ENCODE results near the gene KRTAP20-1. TPM values are rescaled to one million over a fixed set of nuclear protein-coding genes. Genes with fewer than 3 reads are reported as not detected.

Gene KRTAP20-1
- polyA plus RNA-seq, 1 donor from 2014 or later, result not detected

GRCh38 chr21:30623362-30623761, 7.1 kb downstream of the KRTAP20-1 start:
- H3K4me1 Mint-ChIP-seq, result peaks cover 0 to 2% (median 0%) of the 10 kb centered on the region in 3 donors
- H3K27ac Mint-ChIP-seq, result no peak overlapping the region
- no peaks in the 10 kb centered on the region for H3K36me3 Mint-ChIP-seq
- no peak overlapping the region for H3K4me3 Mint-ChIP-seq
- H3K27me3 Mint-ChIP-seq, result no peaks in the 10 kb centered on the region
- H3K9me3 Mint-ChIP-seq, result peaks cover 0 to 9% (median 8%) of the 10 kb centered on the region in 3 donors

GRCh38 chr21:30625449-30626165, 9.4 kb downstream of the KRTAP20-1 start:
- Mint-ChIP-seq H3K4me1 (peaks cover 0 to 2% (median 0%) of the 10 kb centered on the region in 3 donors), H3K27me3 (no peaks in the 10 kb centered on the region), H3K4me3 (no peak overlapping the region), H3K27ac (no peak overlapping the region), H3K36me3 (no peaks in the 10 kb centered on the region), H3K9me3 (peaks cover 0 to 8% (median 7%) of the 10 kb centered on the region in 3 donors)

GRCh38 chr21:30628109-30628508, 11.9 kb downstream of the KRTAP20-1 start:
- Mint-ChIP-seq H3K4me1 (peaks cover 0 to 2% (median 0%) of the 10 kb centered on the region in 3 donors), H3K27me3 (no peaks in the 10 kb centered on the region), H3K27ac (no peak overlapping the region), H3K36me3 (no peaks in the 10 kb centered on the region), H3K9me3 (peaks cover 5 to 8% (median 7%) of the 10 kb centered on the region in 3 donors), H3K4me3 (no peak overlapping the region)

- no peaks in the 10 kb centered on the region for H3K27me3 Mint-ChIP-seq
- no peak overlapping the region for H3K4me3 Mint-ChIP-seq
- H3K27ac Mint-ChIP-seq, result no peak overlapping the region
- peaks cover 0 to 2% (median 0%) of the 10 kb centered on the region in 3 donors for H3K4me1 Mint-ChIP-seq
- H3K36me3 Mint-ChIP-seq, result no peaks in the 10 kb centered on the region
- H3K9me3 Mint-ChIP-seq, result peaks cover 5 to 8% (median 6%) of the 10 kb centered on the region in 3 donors
These were observed 13.0 kb downstream of the KRTAP20-1 start for GRCh38 chr21:30629200-30629599.

- H3K36me3 Mint-ChIP-seq, result peaks cover 2% of the 10 kb centered on the region
- H3K27me3 Mint-ChIP-seq, result no peaks in the 10 kb centered on the region
- no peak within 1 kb of the TSS for H3K27ac Mint-ChIP-seq
- H3K9me3 Mint-ChIP-seq, result peaks cover 3 to 5% (median 3%) of the 10 kb centered on the region in 3 donors
- no peaks in the 10 kb centered on the region for H3K4me1 Mint-ChIP-seq
- no peak within 1 kb of the TSS for H3K4me3 Mint-ChIP-seq
These were observed 18.7 kb downstream of the KRTAP20-1 start, which contains the start of gene KRTAP20-2 for GRCh38 chr21:30634906-30635305. Gene KRTAP20-2, plus strand, starts transcription at chr21:30635206. Its CDS starts 58 bp downstream, at chr21:30635264.

GRCh38 chr21:30638686-30639085, 22.5 kb downstream of the KRTAP20-1 start:
- Mint-ChIP-seq H3K27me3 (no peaks in the 10 kb centered on the region), H3K9me3 (peaks cover 0 to 5% (median 5%) of the 10 kb centered on the region in 3 donors)

GRCh38 chr21:30642564-30642963, 26.3 kb downstream of the KRTAP20-1 start, which contains the start of gene KRTAP20-3:
Gene KRTAP20-3, plus strand, starts transcription at chr21:30642864.
- H3K36me3 Mint-ChIP-seq, result peaks cover 2% of the 10 kb centered on the region
- H3K4me1 Mint-ChIP-seq, result no peaks in the 10 kb centered on the region
- H3K27ac Mint-ChIP-seq, result no peak within 1 kb of the TSS
- H3K4me3 Mint-ChIP-seq, result no peak within 1 kb of the TSS
- no peaks in the 10 kb centered on the region for H3K27me3 Mint-ChIP-seq
- H3K9me3 Mint-ChIP-seq, result peaks cover 3 to 7% (median 5%) of the 10 kb centered on the region in 3 donors

More at GRCh38 chr21:30638686-30639085, 22.5 kb downstream of the KRTAP20-1 start:
- Mint-ChIP-seq H3K4me3 (no peak overlapping the region), H3K27ac (no peak overlapping the region), H3K36me3 (peaks cover 2% of the 10 kb centered on the region), H3K4me1 (no peaks in the 10 kb centered on the region)

- Mint-ChIP-seq H3K9me3 (peaks cover 3 to 19% (median 5%) of the 10 kb centered on the region in 3 donors), H3K27ac (no peak overlapping the region), H3K36me3 (no peaks in the 10 kb centered on the region), H3K4me3 (no peak overlapping the region), H3K27me3 (no peaks in the 10 kb centered on the region), H3K4me1 (no peaks in the 10 kb centered on the region)
These were observed 30.7 kb downstream of the KRTAP20-1 start for GRCh38 chr21:30646904-30647414.

- Mint-ChIP-seq H3K27me3 (no peaks in the 10 kb centered on the region), H3K9me3 (peaks cover 2 to 16% (median 6%) of the 10 kb centered on the region in 3 donors), H3K4me3 (no peak overlapping the region), H3K27ac (no peak overlapping the region), H3K4me1 (no peaks in the 10 kb centered on the region), H3K36me3 (no peaks in the 10 kb centered on the region)
These were observed 36.7 kb downstream of the KRTAP20-1 start for GRCh38 chr21:30652891-30653290.

Other genes with a start within 250 kb of the KRTAP20-1 start
- not detected for gene KRTAP13-2, start 244.2 kb upstream of the KRTAP20-1 start, polyA plus RNA-seq
- gene KRTAP13-1, start 220.4 kb upstream of the KRTAP20-1 start, polyA plus RNA-seq, result not detected
- not detected for gene KRTAP13-3, start 190.5 kb upstream of the KRTAP20-1 start, polyA plus RNA-seq
- gene KRTAP13-4, start 186.2 kb upstream of the KRTAP20-1 start, polyA plus RNA-seq, result not detected
- not detected for gene KRTAP15-1, start 176.2 kb upstream of the KRTAP20-1 start, polyA plus RNA-seq
- gene KRTAP19-1, start 136.1 kb upstream of the KRTAP20-1 start, polyA plus RNA-seq, result not detected
- gene KRTAP19-2, start 129.0 kb upstream of the KRTAP20-1 start, polyA plus RNA-seq, result not detected
- gene KRTAP19-3, start 124.4 kb upstream of the KRTAP20-1 start, polyA plus RNA-seq, result not detected
- gene KRTAP19-4, start 119.3 kb upstream of the KRTAP20-1 start, polyA plus RNA-seq, result not detected
- gene KRTAP19-5, start 114.3 kb upstream of the KRTAP20-1 start, polyA plus RNA-seq, result not detected
- gene KRTAP19-6, start 74.6 kb upstream of the KRTAP20-1 start, polyA plus RNA-seq, result not detected
- not detected for gene KRTAP19-7, start 55.1 kb upstream of the KRTAP20-1 start, polyA plus RNA-seq
- gene KRTAP22-2, start 26.0 kb upstream of the KRTAP20-1 start, polyA plus RNA-seq, result not detected
- gene KRTAP6-3, start 24.0 kb upstream of the KRTAP20-1 start, polyA plus RNA-seq, result not detected
- gene KRTAP6-2, start 17.5 kb upstream of the KRTAP20-1 start, polyA plus RNA-seq, result not detected
- not detected for gene KRTAP22-1, start 15.3 kb upstream of the KRTAP20-1 start, polyA plus RNA-seq
- not detected for gene KRTAP6-1, start 2.5 kb upstream of the KRTAP20-1 start, polyA plus RNA-seq
- gene KRTAP20-4, start 4.2 kb downstream of the KRTAP20-1 start, polyA plus RNA-seq, result not detected
- gene KRTAP20-2, start 18.8 kb downstream of the KRTAP20-1 start, polyA plus RNA-seq, result not detected
- not detected for gene KRTAP20-3, start 26.4 kb downstream of the KRTAP20-1 start, polyA plus RNA-seq
- not detected for gene KRTAP21-3, start 102.4 kb downstream of the KRTAP20-1 start, polyA plus RNA-seq
- not detected for gene KRTAP21-2, start 130.8 kb downstream of the KRTAP20-1 start, polyA plus RNA-seq
- gene KRTAP21-1, start 139.0 kb downstream of the KRTAP20-1 start, polyA plus RNA-seq, result not detected
- gene KRTAP8-1, start 196.8 kb downstream of the KRTAP20-1 start, polyA plus RNA-seq, result not detected
- not detected for gene KRTAP7-1, start 213.3 kb downstream of the KRTAP20-1 start, polyA plus RNA-seq